HG03025 (cell line): ENCODE measurements around the gene KIAA0319L.

Experiments used
- ATAC-seq: cut with Tn5 transposase; IDR thresholded peaks from one replicate; pipeline ENCODE4 v1.9.1; 2021; ENCODE audit warnings: mild to moderate bottlenecking, moderate library complexity; ENCODE audit not compliant: unreplicated experiment, low FRiP score

KIAA0319L gene

DNA sequence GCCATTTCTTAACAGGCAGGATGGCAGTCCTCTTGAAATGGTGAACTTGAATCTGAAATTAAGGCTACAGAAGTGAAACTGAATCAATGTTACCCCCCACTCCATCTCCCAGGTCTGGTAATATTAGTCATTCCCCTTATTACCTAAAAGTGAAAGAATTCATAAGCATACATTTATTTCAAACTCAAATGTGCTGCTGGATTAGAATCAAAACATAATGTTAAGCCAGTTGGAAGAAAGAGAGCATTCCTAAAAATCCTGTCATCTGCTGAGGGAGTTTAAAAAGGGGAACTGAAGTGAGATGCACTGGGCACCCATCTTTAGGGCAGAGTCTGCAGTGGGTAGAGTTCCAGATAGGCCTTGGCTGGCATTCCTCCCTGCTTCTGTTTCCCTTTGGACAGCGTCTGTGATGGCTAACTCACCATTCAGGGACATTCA, 17.4 kb downstream of the KIAA0319L start:
- no peak for ATAC-seq

DNA sequence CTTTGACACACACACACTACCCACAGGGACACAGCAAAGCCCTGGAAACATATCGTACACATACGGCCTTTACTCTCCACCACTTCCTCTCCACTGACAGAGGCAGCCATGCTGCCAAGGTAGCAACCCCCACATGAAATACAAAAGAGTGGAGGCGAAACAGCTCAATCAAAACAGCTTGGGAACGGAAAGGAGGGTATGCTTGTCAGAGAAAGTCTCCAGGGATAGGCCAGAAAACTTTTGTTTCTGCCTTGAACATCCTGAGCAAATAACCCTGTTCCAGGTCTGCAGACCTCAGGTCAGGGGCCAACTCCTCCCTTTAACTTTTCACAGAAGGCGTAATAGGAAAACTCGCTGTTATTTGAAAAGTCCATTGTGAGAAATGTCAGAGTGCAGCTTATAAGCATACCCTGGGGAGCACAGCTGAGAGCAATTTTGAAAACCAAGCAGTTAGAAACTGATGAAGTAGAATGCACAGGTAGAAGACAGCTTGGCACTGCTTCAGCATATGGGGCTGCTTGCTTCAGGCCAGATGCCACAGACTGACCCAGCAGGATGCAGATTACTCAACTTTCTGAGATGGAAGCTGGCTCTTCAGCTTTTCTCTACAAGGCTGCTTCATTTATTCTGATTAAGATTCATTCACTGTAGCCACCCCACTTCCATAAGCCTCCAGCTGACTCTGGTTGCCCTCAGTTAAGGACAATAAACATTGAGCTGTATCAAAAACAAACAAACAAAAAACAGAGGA, 18.0 kb downstream of the KIAA0319L start:
- no peak for ATAC-seq

- no peak for ATAC-seq
Observed at GRCh38 chr1:35537806-35538205, 19.4 kb downstream of the KIAA0319L start.

- no peak for ATAC-seq
Observed at GRCh38 chr1:35536556-35537162, 20.5 kb downstream of the KIAA0319L start.

DNA sequence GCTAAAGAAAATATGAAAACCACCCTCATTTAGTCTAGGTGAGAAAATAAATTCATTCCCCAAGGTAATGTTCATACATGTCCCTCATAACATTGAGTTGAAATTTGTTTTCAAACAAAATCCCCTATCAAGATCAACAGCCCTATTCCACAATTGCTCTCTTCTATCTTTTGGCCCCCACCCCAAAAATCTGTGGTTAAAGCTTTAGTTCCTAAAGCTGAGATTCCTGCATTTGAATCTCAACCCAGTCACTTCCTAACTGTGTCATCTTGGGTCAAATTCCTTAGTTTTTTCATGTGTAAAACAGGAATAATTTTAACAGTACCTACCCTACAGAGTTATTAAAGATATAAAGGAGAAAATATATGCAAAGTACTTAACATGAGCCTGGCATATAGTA, 22.0 kb downstream of the KIAA0319L start:
- no peak for ATAC-seq

DNA sequence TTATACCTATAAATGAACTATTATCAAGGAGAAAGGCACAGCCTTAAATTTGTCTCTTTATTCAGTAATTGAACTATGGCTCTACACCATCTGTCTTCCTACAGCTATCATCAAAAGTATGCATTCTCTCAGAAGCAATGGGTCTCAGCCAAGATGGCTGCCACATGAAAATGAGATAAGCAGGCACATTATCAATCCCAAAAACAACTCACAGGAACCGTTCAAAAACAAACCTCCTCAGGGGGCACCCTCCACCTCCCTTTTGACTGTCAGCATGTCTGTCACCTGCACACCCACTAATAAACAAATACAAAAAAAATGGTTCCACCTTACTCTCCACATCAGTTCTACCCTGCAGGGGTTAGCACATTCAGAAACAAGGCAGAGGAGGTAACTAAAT, 23.6 kb downstream of the KIAA0319L start:
- no peak for ATAC-seq

- no peak for ATAC-seq
Observed at GRCh38 chr1:35532497-35533223, 24.5 kb downstream of the KIAA0319L start.

DNA sequence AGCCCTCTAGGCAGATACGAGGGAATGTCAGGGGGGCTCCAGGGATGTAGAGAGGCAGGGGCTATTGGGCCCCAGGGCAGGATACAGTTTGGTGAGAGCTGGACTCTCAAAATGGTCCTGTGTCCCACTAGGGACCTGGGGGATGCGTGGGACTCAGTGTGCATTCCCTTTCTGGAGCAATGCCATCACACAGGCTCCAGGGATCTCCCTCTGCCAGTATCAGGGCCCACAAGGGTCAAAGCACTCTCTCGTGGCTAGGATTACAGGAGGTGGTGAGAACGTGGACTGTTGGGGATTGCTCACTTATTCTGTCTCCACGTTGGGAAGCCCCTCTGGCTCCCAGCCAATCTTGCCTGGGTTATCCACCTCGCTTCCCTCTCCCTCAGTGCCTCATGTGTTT, 25.8 kb downstream of the KIAA0319L start:
- no peak for ATAC-seq

DNA sequence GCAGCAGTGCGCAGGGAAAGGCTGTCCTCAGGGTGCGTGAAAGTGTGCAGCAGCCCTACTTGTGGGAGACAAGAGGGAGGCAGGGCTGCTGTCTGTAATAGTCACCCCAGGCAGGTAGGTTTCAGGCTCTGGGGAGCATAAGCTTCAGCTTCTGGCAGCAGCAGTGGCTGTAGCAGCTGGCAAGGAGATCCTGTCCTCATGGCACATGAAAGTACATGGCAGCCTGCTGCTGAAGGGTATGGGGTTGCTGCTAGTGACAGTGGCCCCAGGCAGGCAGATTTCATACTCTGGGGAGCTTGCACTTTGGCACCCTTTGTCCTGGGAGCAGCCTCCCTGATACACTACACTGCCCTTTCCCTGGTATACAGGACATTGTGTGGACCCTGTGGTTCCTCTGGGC, 26.3 kb downstream of the KIAA0319L start:
- no peak for ATAC-seq

- ATAC-seq: no peak
Observed at GRCh38 chr1:35530168-35530567, 27.0 kb downstream of the KIAA0319L start.

DNA sequence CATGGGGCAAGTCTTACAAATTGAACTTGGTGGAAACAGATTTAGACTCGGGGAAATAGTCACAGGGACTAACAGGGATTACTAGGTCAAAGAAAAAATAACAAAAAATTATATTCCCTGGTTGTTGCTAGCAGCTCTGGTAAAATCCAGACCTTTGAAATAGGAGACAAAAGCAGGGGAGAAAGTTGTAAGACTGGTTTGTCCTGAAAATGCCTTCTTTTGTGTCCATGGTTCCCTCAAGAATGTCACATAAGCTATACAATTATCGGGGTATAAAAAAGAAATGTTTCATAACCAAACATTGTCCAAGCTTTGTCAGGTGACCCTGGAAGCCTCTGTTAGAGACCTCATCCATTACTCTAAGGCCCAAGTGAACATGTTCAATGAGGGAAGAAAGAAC, 33.1 kb downstream of the KIAA0319L start:
- no peak for ATAC-seq

DNA sequence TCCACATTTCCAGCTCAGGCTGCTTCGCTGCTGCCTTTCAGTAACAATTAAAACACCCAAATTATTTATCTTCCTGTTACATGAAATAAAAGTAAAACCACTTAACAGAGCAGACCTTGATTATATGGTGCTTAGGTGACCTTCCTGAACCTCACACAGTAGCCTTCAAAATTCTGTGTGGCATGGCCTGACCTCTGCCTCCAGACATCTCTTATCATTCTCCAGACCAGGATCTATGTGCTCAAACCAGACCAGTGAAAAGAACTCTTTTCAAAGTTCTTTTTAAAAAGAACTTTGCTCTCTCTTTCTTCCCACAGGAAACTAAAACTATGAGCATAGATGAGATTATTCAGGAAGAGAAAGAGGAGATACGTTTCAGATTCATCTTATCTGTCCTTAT, 37.8 kb downstream of the KIAA0319L start:
- no peak for ATAC-seq

- no peak for ATAC-seq
Observed at GRCh38 chr1:35518183-35518582, 39.0 kb downstream of the KIAA0319L start.

DNA sequence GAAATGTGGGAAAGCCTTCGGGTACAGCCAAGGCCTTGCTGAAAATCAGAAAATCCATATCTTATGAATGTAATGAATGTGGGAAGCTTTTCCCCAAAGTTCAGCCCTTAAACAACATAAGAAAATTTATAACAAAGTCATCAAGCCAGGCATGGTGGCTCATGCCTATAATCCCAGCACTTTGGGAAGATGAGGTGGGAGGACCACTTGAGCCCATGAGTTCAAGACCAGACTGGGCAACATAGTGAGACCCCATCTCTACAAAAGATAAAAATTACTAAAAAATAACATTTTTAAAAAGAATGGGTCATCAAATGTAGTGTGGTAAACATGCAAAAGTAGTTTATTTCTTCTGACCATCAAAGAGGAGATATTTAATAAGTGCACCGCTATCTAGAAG, 45.9 kb downstream of the KIAA0319L start:
- no peak for ATAC-seq

GRCh38 chr1:35509558-35509957, 47.6 kb downstream of the KIAA0319L start:
- no peak for ATAC-seq

- ATAC-seq: no peak
Observed at GRCh38 chr1:35507947-35508346, 49.3 kb downstream of the KIAA0319L start.

DNA sequence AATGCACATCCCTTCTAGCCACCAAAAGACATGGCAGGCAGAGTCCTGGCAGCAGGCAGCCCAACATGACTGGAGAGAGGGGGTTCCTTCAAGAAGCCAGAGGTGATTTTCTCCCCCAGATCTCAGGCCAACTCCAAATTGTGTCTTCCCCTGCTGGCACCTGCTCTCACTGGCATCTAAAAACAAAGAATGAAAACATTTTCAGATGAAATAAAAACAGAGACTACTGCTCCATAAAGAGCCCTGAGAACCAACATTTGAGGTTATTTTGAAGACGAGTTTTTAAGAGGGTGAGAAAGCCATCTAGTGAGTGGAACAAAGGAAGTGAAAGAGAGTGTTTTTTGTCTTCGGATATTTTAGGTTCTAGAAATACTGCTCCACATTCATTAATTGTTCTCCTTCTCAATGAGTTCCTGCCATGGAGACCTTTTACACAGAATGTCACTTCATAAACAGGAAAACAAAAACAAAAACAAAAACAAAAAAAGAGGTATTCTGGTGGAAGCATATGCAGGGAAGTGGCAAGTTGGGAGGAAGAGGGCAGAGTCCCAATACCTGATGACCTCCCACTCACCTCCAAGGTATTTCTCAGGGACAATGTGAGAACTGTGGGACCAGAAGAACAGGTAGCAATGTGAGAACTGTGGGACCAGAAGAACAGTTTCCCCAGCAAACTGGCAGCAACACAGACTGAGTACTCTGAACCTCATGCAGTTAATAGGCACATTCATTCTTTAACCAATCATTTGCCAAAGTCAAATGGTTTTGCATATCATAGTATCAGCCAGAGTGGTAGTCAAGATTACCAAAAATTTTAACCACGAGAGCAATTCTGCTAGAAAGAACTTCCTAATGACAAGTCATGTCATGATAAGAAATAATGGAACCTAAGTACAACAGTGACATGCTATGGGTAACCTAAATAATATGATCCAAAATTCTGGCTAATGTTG, 50.0 kb downstream of the KIAA0319L start:
- no peak for ATAC-seq

DNA sequence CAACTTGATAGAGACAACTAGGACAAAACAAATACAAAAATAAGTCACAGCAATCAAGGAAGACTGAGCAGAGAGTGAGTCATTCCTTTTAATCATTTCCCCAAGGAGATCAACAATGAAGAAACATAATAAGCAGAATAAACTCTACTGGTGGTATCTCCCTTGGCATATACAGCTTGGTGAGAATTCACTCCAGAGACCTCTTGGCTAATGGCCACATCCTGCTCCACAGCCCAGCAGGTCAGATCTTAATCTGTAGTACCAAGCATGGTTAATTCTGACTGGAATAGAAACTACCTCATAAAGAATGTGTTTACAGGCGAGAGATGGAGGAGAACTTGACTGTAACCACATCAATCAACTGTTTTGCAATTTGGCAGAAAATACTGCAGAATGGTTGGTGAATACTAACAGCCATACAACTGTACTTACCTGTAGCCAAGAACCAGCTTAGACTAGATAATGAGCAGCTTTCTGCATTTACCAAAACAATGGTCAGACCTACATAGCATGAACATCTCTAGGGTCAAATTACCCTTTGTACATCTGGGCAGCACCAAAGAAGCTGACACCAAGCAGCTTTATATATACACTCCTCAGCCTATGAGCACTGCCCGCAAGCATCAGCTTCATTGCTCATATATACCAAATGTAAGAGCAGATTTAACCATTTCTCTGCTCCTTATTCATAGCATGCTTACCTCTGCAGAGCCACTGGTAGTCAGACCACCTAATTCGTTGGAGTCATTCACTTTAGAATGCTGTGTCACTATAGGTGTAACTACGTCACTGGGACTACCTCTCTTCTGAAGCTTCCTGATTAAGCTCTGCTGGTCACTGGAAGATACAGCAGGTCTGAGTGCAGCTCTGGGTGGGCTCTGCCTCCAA, 51.0 kb downstream of the KIAA0319L start:
- no peak for ATAC-seq

- ATAC-seq: no peak
Observed at GRCh38 chr1:35502242-35502641, 55.0 kb downstream of the KIAA0319L start.

GRCh38 chr1:35500439-35500838, 56.8 kb downstream of the KIAA0319L start:
- ATAC-seq: no peak
